HepG2 (cell line): Measurements from ENCODE around the gene ZNF134. TPM values are rescaled to one million over a fixed set of nuclear protein-coding genes. Genes with fewer than 3 reads are reported as not detected.

Source experiments
- ATF5 ChIP-seq: sonication (generic); formaldehyde crosslinking; IDR thresholded peaks from 2 replicates; pipeline ENCODE4 v1.4.0; 2020; ENCODE audit warnings: mild to moderate bottlenecking, low read depth, missing genetic modification reagents
- BORCS8-MEF2B ChIP-seq: sonication (generic); formaldehyde crosslinking; IDR thresholded peaks from 2 replicates; pipeline ENCODE4 v1.8.0; 2022; ENCODE audit warnings: mild to moderate bottlenecking, missing genetic modification reagents
- CHCHD3 ChIP-seq: sonication (generic); formaldehyde crosslinking; IDR thresholded peaks from 2 replicates; pipeline ENCODE4 v1.8.0; 2022; ENCODE audit warnings: mild to moderate bottlenecking, missing genetic modification reagents, moderate library complexity
- FOXA3 ChIP-seq: IDR thresholded peaks from 2 replicates; pipeline ENCODE4 v1.6.1; 2016; ENCODE audit warnings: missing genetic modification reagents, missing compliant biosample characterization
- IKZF5 ChIP-seq: IDR thresholded peaks from 2 replicates; pipeline ENCODE4 v1.6.1; 2018; ENCODE audit warnings: missing genetic modification reagents, mild to moderate bottlenecking, missing compliant biosample characterization
- PCBP1 ChIP-seq: fragments of 200-400 bp; formaldehyde crosslinking; IDR thresholded peaks from 2 replicates; pipeline ENCODE4 v1.6.1; 2017; ENCODE audit warnings: mild to moderate bottlenecking, low read depth, low read length, borderline replicate concordance
- PHF8 ChIP-seq: sonication (generic); formaldehyde crosslinking; IDR thresholded peaks from 2 replicates; pipeline ENCODE4 v1.5.0; 2020; ENCODE audit warnings: missing genetic modification reagents
- PREB ChIP-seq: sonication (generic); formaldehyde crosslinking; IDR thresholded peaks from 2 replicates; pipeline ENCODE4 v1.4.0; 2020; ENCODE audit warnings: missing genetic modification reagents
- PRMT3 ChIP-seq: sonication (generic); formaldehyde crosslinking; IDR thresholded peaks from 2 replicates; pipeline ENCODE4 v1.8.1; 2022; ENCODE audit warnings: low read depth, mild to moderate bottlenecking, moderate library complexity, missing genetic modification reagents, borderline replicate concordance
- RELA ChIP-seq: sonication (generic); formaldehyde crosslinking; IDR thresholded peaks from 2 replicates; pipeline ENCODE4 v1.4.0; 2020; ENCODE audit warnings: missing genetic modification reagents
- SAP130 ChIP-seq: IDR thresholded peaks from 2 replicates; pipeline ENCODE4 v1.6.1; 2016; ENCODE audit warnings: low read depth
- SP140L ChIP-seq: sonication (generic); formaldehyde crosslinking; IDR thresholded peaks from 2 replicates; pipeline ENCODE4 v1.4.0; 2020; ENCODE audit warnings: missing genetic modification reagents, borderline replicate concordance
- SP4 ChIP-seq: sonication (generic); formaldehyde crosslinking; IDR thresholded peaks from 2 replicates; pipeline ENCODE4 v1.8.1; 2023; ENCODE audit warnings: mild to moderate bottlenecking, missing genetic modification reagents
- ZEB1 ChIP-seq: IDR thresholded peaks from 2 replicates; pipeline ENCODE4 v1.6.1; 2012; ENCODE audit warnings: mild to moderate bottlenecking, low read depth, inconsistent platforms; ENCODE audit not compliant: insufficient replicate concordance
- ZFX ChIP-seq: sonication (generic); formaldehyde crosslinking; IDR thresholded peaks from 2 replicates; pipeline ENCODE4 v1.4.0; 2020; ENCODE audit warnings: mild to moderate bottlenecking, low read depth, missing genetic modification reagents, moderate library complexity
- ZHX2 ChIP-seq, 2 experiments: sonication (generic) in 1 of 2; formaldehyde crosslinking in 1 of 2; IDR thresholded peaks; 2 replicates each; pipeline versions ENCODE4 v1.6.1 to v1.9.0; 2014 to 2022; ENCODE audit warnings: antibody characterized with exemption in 1 of 2, borderline replicate concordance in 1 of 2, inconsistent platforms in 1 of 2, low read depth in 1 of 2, missing genetic modification reagents in 1 of 2
- ZNF205 ChIP-seq: IDR thresholded peaks from 2 replicates; pipeline ENCODE4 v1.6.1; 2018; ENCODE audit warnings: missing biosample characterization, missing genetic modification reagents
- ZNF451 ChIP-seq: sonication (generic); formaldehyde crosslinking; IDR thresholded peaks from 2 replicates; pipeline ENCODE4 v1.5.0; 2020; ENCODE audit warnings: mild to moderate bottlenecking, missing genetic modification reagents
- ZNF605 ChIP-seq: sonication (generic); formaldehyde crosslinking; IDR thresholded peaks from 2 replicates; pipeline ENCODE4 v1.8.0; 2022; ENCODE audit warnings: mild to moderate bottlenecking, missing genetic modification reagents
- ZSCAN25 ChIP-seq: sonication (generic); formaldehyde crosslinking; IDR thresholded peaks from 2 replicates; pipeline ENCODE4 v1.8.0; 2022; ENCODE audit warnings: mild to moderate bottlenecking, missing genetic modification reagents
- polyA plus RNA-seq, 8 experiments: library from polyadenylated mRNA; depleted of rRNA in 3 of 8; stranded (reverse) in 7 of 8; unstranded in 1 of 8; fragments of >200 nt; fragmentation: Illumina TruSeq in 4 of 8; extraction: Trizol in 4 of 8; gene quantifications; 2 replicates each; pipeline versions ENCODE4 v1.2.1 to v1.2.3, GENCODE V29; 2011 to 2016; ENCODE audit warnings: low read depth in 4 of 8, missing spikeins in 1 of 8, mixed read lengths in 1 of 8; ENCODE audit not compliant: insufficient read depth in 1 of 8
- total RNA-seq, 5 experiments: library from RNA; depleted of rRNA; stranded (reverse); fragments of >200 nt; fragmentation: Illumina TruSeq; extraction: Trizol; gene quantifications; 2 replicates each; pipeline ENCODE4 v1.2.3, GENCODE V29; 2016; ENCODE audit warnings: low read depth in 1 of 5

ZNF134 gene
- total and polyA plus RNA-seq, 2 of the 13 experiments (the other 11 are each of a cell fraction or from before 2014, with no cell fraction given): 6.8 to 17.1 TPM

- TF ChIP-seq ZHX2 (IDR thresholded peaks at IDR 0.05; ENCODE audit: low read depth): peak; percentile 63; the same call in 1 of the 2 replicates
- TF ChIP-seq ZHX2 (CRISPR knock-in tag; IDR thresholded peaks at IDR 0.05; ENCODE audit: borderline replicate concordance): no peak
- TF ChIP-seq FOXA3 (CRISPR knock-in tag): 0 out of 2 replicates have a peak, but pooled peaks have one; percentile 5
- peak; percentile 51; the same call in 1 of the 2 replicates for TF ChIP-seq ZFX
- TF ChIP-seq IKZF5 (CRISPR knock-in tag): peak; percentile 71; the same call in 1 of the 2 replicates
- no peak for TF ChIP-seq PREB (CRISPR knock-in tag)
- TF ChIP-seq SP4 (CRISPR knock-in tag): peak; percentile 88
- TF ChIP-seq RELA: peak; percentile 65; the same call in 1 of the 2 replicates
- 0 out of 2 replicates have a peak, but pooled peaks have one; percentile 46 for TF ChIP-seq ZNF205 (CRISPR knock-in tag)
- TF ChIP-seq ZNF605 (CRISPR knock-in tag): peak; percentile 72
- no peak; the same call in 1 of the 2 replicates for TF ChIP-seq ZNF451
- no peak for TF ChIP-seq PRMT3
- no peak for TF ChIP-seq SP140L (CRISPR knock-in tag)
- TF ChIP-seq SAP130 (CRISPR knock-in tag): peak; percentile 87
- no peak for TF ChIP-seq ZSCAN25 (CRISPR knock-in tag)
- TF ChIP-seq ATF5 (CRISPR knock-in tag): no peak
- peak; percentile 50; the same call in 1 of the 2 replicates for TF ChIP-seq BORCS8-MEF2B (CRISPR knock-in tag)
- peak; percentile 30 for TF ChIP-seq ZEB1
- 0 out of 2 replicates have a peak, but pooled peaks have one; percentile 41 for TF ChIP-seq PCBP1
- peak; percentile 90 for TF ChIP-seq PHF8 (CRISPR knock-in tag)
- no peak for TF ChIP-seq CHCHD3 (CRISPR knock-in tag)
Measured at GRCh38 chr19:57632987-57633831, 19.2 kb downstream of the ZNF134 start, which contains the start of gene ZNF211 (continued).
